Calu3 (cell line): ENCODE measurements around the gene LIPH. TPM values are rescaled to one million over a fixed set of nuclear protein-coding genes. Genes with fewer than 3 reads are reported as not detected.
A peak's percentile ranks its signal among the peaks of the same experiment; 100 is the strongest.

Source experiments
- Bru-seq: library from RNA; stranded (reverse); fragments of 400-500 nt; gene quantifications from one replicate; lab custom pipeline; 2021; lab: Mats Ljungman, UMichigan
- BruChase-seq, 2 experiments: library from RNA; stranded (reverse); fragments of 400-500 nt; gene quantifications; one replicate each; lab custom pipeline; 2021; lab: Mats Ljungman, UMichigan
- BruUV-seq: library from RNA; stranded (reverse); fragments of 400-500 nt; replicated peaks from 2 replicates; lab custom pipeline; 2021; lab: Mats Ljungman, UMichigan
- CTCF ChIA-PET: fragments of 300-600 bp; sonication (Branson Sonifier 250); formaldehyde crosslinking; loops from one replicate; lab custom pipeline; 2022; ENCODE audit warnings: antibody characterized with exemption; lab: Charles Lee
- DNase-seq: peaks from one replicate; pipeline ENCODE4 v3.0.0; 2022
- H3K27ac Mint-ChIP-seq: one replicate; pipeline ENCODE4 v1.8.0; 2022; ENCODE audit warnings: mixed read lengths; ENCODE audit not compliant: unreplicated experiment
- H3K27me3 Mint-ChIP-seq: one replicate; pipeline ENCODE4 v1.8.0; 2022; ENCODE audit warnings: mixed read lengths; ENCODE audit not compliant: unreplicated experiment
- H3K36me3 Mint-ChIP-seq: one replicate; pipeline ENCODE4 v1.8.0; 2022; ENCODE audit warnings: mild to moderate bottlenecking, moderate library complexity, mixed read lengths; ENCODE audit not compliant: insufficient read depth, unreplicated experiment
- H3K4me1 Mint-ChIP-seq: one replicate; pipeline ENCODE4 v1.8.0; 2022; ENCODE audit warnings: mild to moderate bottlenecking, low read depth, mixed read lengths; ENCODE audit not compliant: unreplicated experiment
- H3K4me3 Mint-ChIP-seq: one replicate; pipeline ENCODE4 v1.8.0; 2022; ENCODE audit warnings: mild to moderate bottlenecking, low read depth, moderate library complexity, mixed read lengths; ENCODE audit not compliant: unreplicated experiment
- H3K9me3 Mint-ChIP-seq: one replicate; pipeline ENCODE4 v1.8.0; 2022; ENCODE audit warnings: low read depth, mixed read lengths; ENCODE audit not compliant: unreplicated experiment
- CTCF ChIP-seq: fragments of 200-600 bp; IDR thresholded peaks from one replicate; pipeline ENCODE4 v1.8.0; 2022; ENCODE audit warnings: antibody characterized with exemption; ENCODE audit not compliant: unreplicated experiment
- intact Hi-C: fragments of 100-400 bp; cut with micrococcal nuclease; formaldehyde crosslinking; loops from one replicate; pipeline ENCODE4 v1.10.0; 2022; ENCODE audit not compliant: unreplicated experiment
- long read RNA-seq: library from polyadenylated mRNA; stranded (forward); transcript quantifications from one replicate; pipeline ENCODE4 v2.0.0, GENCODE V29; 2022
- total RNA-seq: library from RNA; stranded (reverse); gene quantifications from 2 replicates; pipeline ENCODE4 v1.2.3, GENCODE V29; 2022

The LIPH gene
- total RNA-seq (159 and 213 TPM in 2 replicates), Bru-seq, nascent RNA (percentile 99 among the genes with signal in this experiment), BruChase-seq, experiment 1, labeled RNA remaining after a 6-hour chase (percentile 98 among the genes with signal in this experiment), BruChase-seq, experiment 2, labeled RNA remaining after a 2-hour chase (percentile 97 among the genes with signal in this experiment)
- long read RNA-seq, full-length matches to known transcripts: 83 of 184 reads
- long read RNA-seq, partial matches to known transcripts: 13 of 184 reads
- long read RNA-seq, other reads (novel, unspliced or antisense): 88 of 184 reads

- intact Hi-C loops: no loop called here
- peaks cover 44% of the 10 kb centered on the region for H3K4me1 Mint-ChIP-seq
- H3K36me3 Mint-ChIP-seq: peaks cover 74% of the 10 kb centered on the region
- H3K4me3 Mint-ChIP-seq: peak within 1 kb of the TSS; percentile 76
- BruUV-seq: TSS peak; percentile 18
- peak within 1 kb of the TSS; percentile 100 for H3K27ac Mint-ChIP-seq
- TF ChIP-seq CTCF: no peak
- no peaks in the 10 kb centered on the region for H3K27me3 Mint-ChIP-seq
- no peaks in the 10 kb centered on the region for H3K9me3 Mint-ChIP-seq
- peak; percentile 86 for DNase-seq
- CTCF ChIA-PET: interaction anchor here (0.6 to 1.7 kb wide), 6 partner anchors 17 to 1625 kb away, joined by 3 to 12 read pairs (median 4); partner anchors contain the start of gene SENP2
Observed at GRCh38 chr3:185552358-185552877, at the start of gene LIPH. Gene LIPH, minus strand, starts transcription at chr3:185552588. Its CDS starts 117 bp downstream, at chr3:185552471.

GRCh38 chr3:185595526-185595925 is 43.1 kb upstream of the LIPH start:
- no peak for DNase-seq
- H3K4me1 Mint-ChIP-seq: no peaks in the 10 kb centered on the region
- H3K9me3 Mint-ChIP-seq: no peaks in the 10 kb centered on the region
- no peak overlapping the region for H3K4me3 Mint-ChIP-seq
- no peak overlapping the region for H3K27ac Mint-ChIP-seq
- no TSS peak for BruUV-seq
- no peaks in the 10 kb centered on the region for H3K27me3 Mint-ChIP-seq
- intact Hi-C loops: no loop called here
- CTCF ChIA-PET: interaction anchor here (0.5 to 0.6 kb wide), 2 partner anchors 135 to 1178 kb away, joined by 3 to 4 read pairs; no protein-coding TSS in a partner anchor
- H3K36me3 Mint-ChIP-seq: peaks cover 22% of the 10 kb centered on the region
- no peak for TF ChIP-seq CTCF

- intact Hi-C loops: no loop called here
- peaks cover under 1% of the 10 kb centered on the region for H3K4me1 Mint-ChIP-seq
- CTCF ChIA-PET: no interaction called here
- H3K9me3 Mint-ChIP-seq: no peaks in the 10 kb centered on the region
- no peak for TF ChIP-seq CTCF
- DNase-seq: no peak
- H3K4me3 Mint-ChIP-seq: no peak overlapping the region
- H3K36me3 Mint-ChIP-seq: peaks cover 27% of the 10 kb centered on the region
- no peaks in the 10 kb centered on the region for H3K27me3 Mint-ChIP-seq
- BruUV-seq: no TSS peak
- no peak overlapping the region for H3K27ac Mint-ChIP-seq
Observed at GRCh38 chr3:185594073-185594472, 41.7 kb upstream of the LIPH start.

GRCh38 chr3:185586686-185587039 is 34.3 kb upstream of the LIPH start:
- CTCF ChIA-PET: interaction anchor here (0.5 to 2.0 kb wide), 14 partner anchors 9 to 357 kb away, joined by 3 to 23 read pairs (median 4); partner anchors contain the start of gene LIPH
- H3K27me3 Mint-ChIP-seq: no peaks in the 10 kb centered on the region
- H3K27ac Mint-ChIP-seq: peak overlapping the region; percentile 89
- H3K4me1 Mint-ChIP-seq: peaks cover 26% of the 10 kb centered on the region
- H3K9me3 Mint-ChIP-seq: no peaks in the 10 kb centered on the region
- intact Hi-C loops: no loop called here
- peak overlapping the region; percentile 79 for H3K4me3 Mint-ChIP-seq
- BruUV-seq: TSS peak; percentile 76
- DNase-seq: no peak
- peaks cover 46% of the 10 kb centered on the region for H3K36me3 Mint-ChIP-seq
- no peak for TF ChIP-seq CTCF
